Activated CD8-positive, alpha-beta T cell treated with anti-CD3 and anti-CD28 coated beads for 36 hours (primary cell): Measurements from ENCODE around the gene PRKN. TPM values are rescaled to one million over a fixed set of nuclear protein-coding genes. Genes with fewer than 3 reads are reported as not detected.

Experiments
- ATAC-seq: fragments of 200-7000 bp; cut with Tn5 transposase; one replicate; pipeline ENCODE4 v1.10.0; 2021; ENCODE audit warnings: mild to moderate bottlenecking, moderate library complexity
- CTCF ChIA-PET: fragments of 350-600 bp; sonication (Branson Sonifier 250); formaldehyde crosslinking; loops from one replicate; lab custom pipeline; 2021; ENCODE audit warnings: antibody characterized with exemption; lab: Charles Lee
- POLR2A ChIA-PET: fragments of 350-600 bp; sonication (Branson Sonifier 250); formaldehyde crosslinking; loops from one replicate; lab custom pipeline; 2021; ENCODE audit warnings: antibody characterized with exemption; lab: Charles Lee
- DNase-seq: peaks from one replicate; pipeline ENCODE4 v3.0.0-alpha.2; 2020
- H3K27ac Mint-ChIP-seq: one replicate; pipeline ENCODE4 v1.8.0; 2021; ENCODE audit warnings: mild to moderate bottlenecking, mixed read lengths
- H3K27me3 Mint-ChIP-seq: one replicate; pipeline ENCODE4 v1.8.0; 2021; ENCODE audit warnings: mixed read lengths
- H3K36me3 Mint-ChIP-seq: one replicate; pipeline ENCODE4 v1.8.0; 2021; ENCODE audit warnings: low read depth, mixed read lengths
- H3K4me1 Mint-ChIP-seq: one replicate; pipeline ENCODE4 v1.8.0; 2021; ENCODE audit warnings: low read depth, mixed read lengths
- H3K4me3 Mint-ChIP-seq: one replicate; pipeline ENCODE4 v1.8.0; 2021; ENCODE audit warnings: mild to moderate bottlenecking, moderate library complexity, mixed read lengths
- H3K9me3 Mint-ChIP-seq: one replicate; pipeline ENCODE4 v1.8.0; 2021; ENCODE audit warnings: mixed read lengths
- CTCF ChIP-seq: fragments of 200-600 bp; IDR thresholded peaks from one replicate; pipeline ENCODE4 v1.8.0; 2022; ENCODE audit warnings: antibody characterized with exemption, mild to moderate bottlenecking
- intact Hi-C: fragments of 100-400 bp; cut with micrococcal nuclease; formaldehyde crosslinking; loops from one replicate; pipeline ENCODE4 v1.10.0; 2022
- total RNA-seq, 2 experiments: library from RNA; stranded (reverse); gene quantifications; one replicate each; pipeline ENCODE4 v1.2.3, GENCODE V29; 2021

Gene PRKN
- total RNA-seq, 2 experiments from 2014 or later = 1.2 to 1.4 TPM

- intact Hi-C loops = no loop called here
- Mint-ChIP-seq H3K36me3 (no peaks in the 10 kb centered on the region), H3K27me3 (no peaks in the 10 kb centered on the region), H3K4me1 (no peaks in the 10 kb centered on the region), H3K27ac (no peak overlapping the region), H3K9me3 (no peaks in the 10 kb centered on the region), H3K4me3 (no peak overlapping the region)
- no peak for ATAC-seq
- no peak for TF ChIP-seq CTCF
- ChIA-PET POLR2A (no interaction called here), CTCF (no interaction called here)
- DNase-seq = no peak
These were observed 529.5 kb downstream of the PRKN start for GRCh38 chr6:162198076-162198475.

GRCh38 chr6:162195441-162195840 is 532.1 kb downstream of the PRKN start:
- POLR2A ChIA-PET = no interaction called here
- no peak overlapping the region for H3K27ac Mint-ChIP-seq
- no peak for TF ChIP-seq CTCF
- H3K27me3 Mint-ChIP-seq = no peaks in the 10 kb centered on the region
- no peak for DNase-seq
- H3K4me1 Mint-ChIP-seq = no peaks in the 10 kb centered on the region
- intact Hi-C loops = no loop called here
- CTCF ChIA-PET = no interaction called here
- no peak overlapping the region for H3K4me3 Mint-ChIP-seq
- peaks cover 2% of the 10 kb centered on the region for H3K9me3 Mint-ChIP-seq
- no peaks in the 10 kb centered on the region for H3K36me3 Mint-ChIP-seq
- ATAC-seq = no peak

- POLR2A ChIA-PET = interaction anchor here (0.7 kb wide), 1 partner anchor 639 kb away, joined by 3 read pairs; no protein-coding TSS in a partner anchor
- Mint-ChIP-seq H3K27me3 (no peaks in the 10 kb centered on the region), H3K27ac (no peak overlapping the region), H3K9me3 (peaks cover 5% of the 10 kb centered on the region), H3K4me1 (no peaks in the 10 kb centered on the region), H3K36me3 (peaks cover 2% of the 10 kb centered on the region), H3K4me3 (no peak overlapping the region)
- CTCF ChIA-PET = no interaction called here
- no peak for ATAC-seq
- no peak for TF ChIP-seq CTCF
- no peak for DNase-seq
- intact Hi-C loops = no loop called here
These were observed 536.6 kb downstream of the PRKN start for GRCh38 chr6:162190981-162191380.

GRCh38 chr6:162187168-162187935 is 540.2 kb downstream of the PRKN start:
- no peak for DNase-seq
- H3K9me3 Mint-ChIP-seq = peaks cover 6% of the 10 kb centered on the region
- H3K4me1 Mint-ChIP-seq = no peaks in the 10 kb centered on the region
- no peak overlapping the region for H3K4me3 Mint-ChIP-seq
- TF ChIP-seq CTCF = no peak
- H3K27me3 Mint-ChIP-seq = no peaks in the 10 kb centered on the region
- CTCF ChIA-PET = no interaction called here
- H3K36me3 Mint-ChIP-seq = peaks cover 2% of the 10 kb centered on the region
- intact Hi-C loops = no loop called here
- no peak overlapping the region for H3K27ac Mint-ChIP-seq
- POLR2A ChIA-PET = interaction anchor here (0.6 kb wide), 1 partner anchor 1092 kb away, joined by 3 read pairs; no protein-coding TSS in a partner anchor
- ATAC-seq = no peak

GRCh38 chr6:162184465-162184864 is 543.1 kb downstream of the PRKN start:
- no peak overlapping the region for H3K4me3 Mint-ChIP-seq

More at GRCh38 chr6:162184465-162184864, 543.1 kb downstream of the PRKN start:
- intact Hi-C loops = no loop called here
- H3K36me3 Mint-ChIP-seq = peaks cover 2% of the 10 kb centered on the region
- no peaks in the 10 kb centered on the region for H3K27me3 Mint-ChIP-seq
- no peak for TF ChIP-seq CTCF
- ATAC-seq (no peak), DNase-seq (no peak)
- H3K9me3 Mint-ChIP-seq = peaks cover 5% of the 10 kb centered on the region
- peaks cover 9% of the 10 kb centered on the region for H3K4me1 Mint-ChIP-seq
- H3K27ac Mint-ChIP-seq = no peak overlapping the region
- ChIA-PET CTCF (no interaction called here), POLR2A (no interaction called here)
